Measurements from ENCODE around the gene TENT5A.
A peak's percentile ranks its signal among the peaks of the same experiment; 100 is the strongest.

Gene TENT5A

GRCh38 chr6:81788748-81789147 lies 36.3 kb upstream of the TENT5A start:
- Histone ChIP-seq H3K27me3 (replicated peaks) (no peaks in the 10 kb centered on the region), H3K36me3 (replicated peaks) (no peaks in the 10 kb centered on the region), H3K4me3 (ENCODE audit: low read depth, low read length) (no peak overlapping the region), H3K27ac (no peak overlapping the region)
- no peak for DNase-seq
- no peak for TF ChIP-seq CTCF (IDR thresholded peaks at IDR 0.05; ENCODE audit: low read depth, low read length, missing control alignments)
- in situ Hi-C loops (cut with HindIII; ENCODE audit: low pct_ligation_motif_present, low sequenced_read_pairs): no loop called here

GRCh38 chr6:81787313-81788068 lies 35.0 kb upstream of the TENT5A start:
- in situ Hi-C loops (cut with HindIII; ENCODE audit: low pct_ligation_motif_present, low sequenced_read_pairs): no loop called here
- no peak for DNase-seq
- no peak for TF ChIP-seq CTCF (IDR thresholded peaks at IDR 0.05; ENCODE audit: low read depth, low read length, missing control alignments)
- no peaks in the 10 kb centered on the region for H3K27me3 ChIP-seq (replicated peaks)
- H3K4me3 ChIP-seq (ENCODE audit: low read depth, low read length): no peak overlapping the region
- H3K27ac ChIP-seq: peak overlapping the region; percentile 14
- no peaks in the 10 kb centered on the region for H3K36me3 ChIP-seq (replicated peaks)

GRCh38 chr6:81786150-81786549 lies 33.7 kb upstream of the TENT5A start:
- no peak for DNase-seq
- Histone ChIP-seq H3K27ac (no peak overlapping the region), H3K27me3 (replicated peaks) (no peaks in the 10 kb centered on the region), H3K4me3 (ENCODE audit: low read depth, low read length) (no peak overlapping the region), H3K36me3 (replicated peaks) (no peaks in the 10 kb centered on the region)
- in situ Hi-C loops (cut with HindIII; ENCODE audit: low pct_ligation_motif_present, low sequenced_read_pairs): no loop called here
- no peak for TF ChIP-seq CTCF (IDR thresholded peaks at IDR 0.05; ENCODE audit: low read depth, low read length, missing control alignments)

DNA sequence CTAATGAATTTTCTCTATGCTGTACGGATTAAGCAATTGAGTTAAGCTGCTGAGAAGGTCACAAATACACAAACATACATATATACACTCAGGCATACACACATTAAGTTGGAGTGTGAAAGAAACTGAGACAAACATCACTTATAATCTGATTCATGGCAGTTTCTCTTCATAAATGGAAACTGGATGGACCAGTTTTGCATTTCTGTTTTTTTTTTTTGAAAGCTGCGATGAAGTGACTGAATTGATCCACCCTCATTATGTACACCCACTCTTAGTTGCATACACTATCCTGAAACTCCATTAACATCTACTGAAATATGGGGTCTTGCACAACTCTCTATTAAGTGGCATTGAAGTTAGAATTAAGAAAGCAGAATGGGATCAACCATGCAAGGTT lies 32.9 kb upstream of the TENT5A start:
- no peaks in the 10 kb centered on the region for H3K36me3 ChIP-seq (replicated peaks)
- no peak for TF ChIP-seq CTCF (IDR thresholded peaks at IDR 0.05; ENCODE audit: low read depth, low read length, missing control alignments)
- H3K27me3 ChIP-seq (replicated peaks): no peaks in the 10 kb centered on the region
- in situ Hi-C loops (cut with HindIII; ENCODE audit: low pct_ligation_motif_present, low sequenced_read_pairs): no loop called here
- H3K27ac ChIP-seq: no peak overlapping the region
- DNase-seq: no peak
- no peak overlapping the region for H3K4me3 ChIP-seq (ENCODE audit: low read depth, low read length)

GRCh38 chr6:81783893-81784292 lies 31.4 kb upstream of the TENT5A start:
- Histone ChIP-seq H3K36me3 (replicated peaks) (no peaks in the 10 kb centered on the region), H3K27me3 (replicated peaks) (no peaks in the 10 kb centered on the region), H3K4me3 (ENCODE audit: low read depth, low read length) (no peak overlapping the region), H3K27ac (no peak overlapping the region)
- DNase-seq: no peak
- no peak for TF ChIP-seq CTCF (IDR thresholded peaks at IDR 0.05; ENCODE audit: low read depth, low read length, missing control alignments)
- in situ Hi-C loops (cut with HindIII; ENCODE audit: low pct_ligation_motif_present, low sequenced_read_pairs): no loop called here

DNA sequence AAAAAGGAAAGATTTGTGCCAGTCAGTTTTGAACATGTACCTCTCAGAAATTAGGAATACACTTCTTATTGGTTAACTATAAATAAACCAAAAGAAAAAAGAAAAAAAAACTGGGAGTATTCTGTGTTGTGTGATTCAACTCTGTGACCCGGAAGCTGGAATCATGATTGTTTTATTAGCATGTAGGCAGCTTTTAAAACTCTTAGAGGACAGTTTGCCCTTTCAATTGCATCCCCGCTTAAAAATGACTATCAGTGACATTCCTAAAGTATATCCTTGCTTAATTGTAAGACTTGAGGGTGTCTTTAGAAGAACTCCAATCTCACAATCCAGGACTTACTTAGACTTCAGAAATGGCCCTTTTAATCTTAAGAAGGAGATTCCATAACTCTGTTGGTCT lies 29.1 kb upstream of the TENT5A start:
- DNase-seq: no peak
- Histone ChIP-seq H3K27ac (no peak overlapping the region), H3K4me3 (ENCODE audit: low read depth, low read length) (no peak overlapping the region), H3K36me3 (replicated peaks) (no peaks in the 10 kb centered on the region), H3K27me3 (replicated peaks) (no peaks in the 10 kb centered on the region)
- no peak for TF ChIP-seq CTCF (IDR thresholded peaks at IDR 0.05; ENCODE audit: low read depth, low read length, missing control alignments)
- in situ Hi-C loops (cut with HindIII; ENCODE audit: low pct_ligation_motif_present, low sequenced_read_pairs): no loop called here

All from brain microvascular endothelial cell (primary cell).